WTC11 (cell line): ENCODE results near the gene TUBGCP3.

ENCODE experiments used
- KAT7 ChIP-seq: sonication (generic); formaldehyde crosslinking; IDR thresholded peaks from 2 replicates; pipeline ENCODE4 v1.8.1; 2023; ENCODE audit warnings: missing genetic modification reagents, mild to moderate bottlenecking, borderline replicate concordance
- USF1 ChIP-seq: sonication (generic); formaldehyde crosslinking; IDR thresholded peaks from 2 replicates; pipeline ENCODE4 v1.8.0; 2022; ENCODE audit warnings: mild to moderate bottlenecking, missing genetic modification reagents

GRCh38 chr13:112626124-112626523, 38.2 kb upstream of the TUBGCP3 start:
- no peak for TF ChIP-seq KAT7 (CRISPR knock-in tag)
- TF ChIP-seq USF1 (CRISPR knock-in tag) = no peak
